ENCODE results near the gene CELA1.

The CELA1 gene

GRCh38 chr12:51346581-51346980 is at the start of gene CELA1:
TSS of gene CELA1 (minus strand) at chr12:51346679. CDS start at chr12:51346638, 41 bp downstream.
- no peak for DNase-seq (ENCODE audit: low spot score)

GRCh38 chr12:51395283-51396230 is 49.1 kb upstream of the CELA1 start:
- no peak for DNase-seq (ENCODE audit: low spot score)

- DNase-seq (ENCODE audit: low spot score): peak; percentile 71
Observed at GRCh38 chr12:51393676-51394545, 47.4 kb upstream of the CELA1 start.

- no peak for DNase-seq (ENCODE audit: low spot score)
Observed at GRCh38 chr12:51392556-51393237, 46.2 kb upstream of the CELA1 start.

DNA sequence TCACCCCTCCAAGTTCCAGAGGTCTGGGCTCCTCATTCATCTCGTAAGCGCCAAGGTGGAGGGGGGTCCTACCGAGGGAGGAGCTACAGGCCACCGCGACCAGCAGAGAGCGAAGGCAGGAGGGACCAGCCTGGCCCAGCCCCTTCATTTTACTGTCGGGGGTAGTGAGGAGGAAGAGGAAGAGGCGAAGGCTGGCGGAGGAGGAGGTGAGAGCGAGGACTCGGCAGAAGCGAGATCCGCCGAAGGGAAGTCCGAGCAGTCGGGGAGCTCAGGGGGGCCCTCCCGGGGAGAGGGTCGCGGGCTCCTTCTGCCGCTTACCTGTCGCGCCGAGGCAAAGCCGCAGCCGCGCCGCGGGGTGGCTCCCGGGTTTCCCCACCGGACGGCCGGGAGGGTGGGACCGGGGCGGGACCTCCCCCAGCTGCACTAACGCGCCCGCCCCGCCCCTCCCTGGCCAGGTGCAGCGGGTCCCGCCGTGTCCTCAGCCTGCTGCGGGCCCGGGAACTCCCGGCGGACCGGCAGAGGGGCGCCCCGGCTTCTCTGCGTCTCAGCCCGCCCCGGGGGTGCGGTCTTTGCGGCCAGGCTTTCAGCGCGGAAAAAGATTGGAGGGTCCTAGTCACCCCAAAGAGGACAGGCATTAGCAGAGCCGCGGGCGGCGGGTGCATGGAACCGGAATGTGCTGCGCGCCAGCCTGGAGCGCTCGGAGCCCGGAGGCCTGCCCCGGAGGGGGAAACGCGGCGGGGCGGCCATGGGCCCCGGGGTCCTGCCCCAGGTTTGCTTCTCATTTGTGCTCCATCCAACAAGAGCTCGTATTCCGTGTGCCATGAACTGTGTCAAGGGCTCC is 45.0 kb upstream of the CELA1 start, which contains the start of gene GALNT6:
TSS of gene GALNT6 (minus strand) at position 124 of the 841 bp plus-strand sequence. CDS start 11,625 bp downstream, outside the sequence.
- peak; percentile 63 for DNase-seq (ENCODE audit: low spot score)

DNA sequence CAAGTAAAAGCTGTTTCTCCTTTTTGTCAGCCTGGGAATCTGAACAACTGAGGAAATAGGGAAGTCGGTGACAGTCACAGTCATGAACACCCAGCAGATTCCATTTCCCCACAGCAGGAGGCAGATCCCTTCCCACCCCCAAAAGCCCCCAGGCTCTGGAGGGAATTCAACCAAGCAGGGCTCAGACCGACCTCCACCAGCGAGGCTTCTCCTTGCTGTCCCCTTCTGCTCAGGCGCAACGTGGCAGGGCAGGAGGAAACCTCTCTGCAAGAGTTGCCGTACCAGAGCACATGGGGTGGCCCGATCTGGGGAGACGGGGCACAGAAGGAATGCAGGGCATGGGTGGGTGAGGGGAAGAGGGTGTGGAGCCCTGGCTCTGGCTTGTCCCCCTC is 44.4 kb upstream of the CELA1 start:
- no peak for DNase-seq (ENCODE audit: low spot score)

- no peak for DNase-seq (ENCODE audit: low spot score)
Observed at GRCh38 chr12:51390457-51390856, 44.0 kb upstream of the CELA1 start.

GRCh38 chr12:51389302-51389999 is 43.0 kb upstream of the CELA1 start:
- DNase-seq (ENCODE audit: low spot score): no peak

- no peak for DNase-seq (ENCODE audit: low spot score)
Observed at GRCh38 chr12:51388846-51389245, 42.4 kb upstream of the CELA1 start.

- no peak for DNase-seq (ENCODE audit: low spot score)
Observed at GRCh38 chr12:51388069-51388799, 41.8 kb upstream of the CELA1 start.

GRCh38 chr12:51386351-51386750 is 39.9 kb upstream of the CELA1 start:
- DNase-seq (ENCODE audit: low spot score): no peak

DNA sequence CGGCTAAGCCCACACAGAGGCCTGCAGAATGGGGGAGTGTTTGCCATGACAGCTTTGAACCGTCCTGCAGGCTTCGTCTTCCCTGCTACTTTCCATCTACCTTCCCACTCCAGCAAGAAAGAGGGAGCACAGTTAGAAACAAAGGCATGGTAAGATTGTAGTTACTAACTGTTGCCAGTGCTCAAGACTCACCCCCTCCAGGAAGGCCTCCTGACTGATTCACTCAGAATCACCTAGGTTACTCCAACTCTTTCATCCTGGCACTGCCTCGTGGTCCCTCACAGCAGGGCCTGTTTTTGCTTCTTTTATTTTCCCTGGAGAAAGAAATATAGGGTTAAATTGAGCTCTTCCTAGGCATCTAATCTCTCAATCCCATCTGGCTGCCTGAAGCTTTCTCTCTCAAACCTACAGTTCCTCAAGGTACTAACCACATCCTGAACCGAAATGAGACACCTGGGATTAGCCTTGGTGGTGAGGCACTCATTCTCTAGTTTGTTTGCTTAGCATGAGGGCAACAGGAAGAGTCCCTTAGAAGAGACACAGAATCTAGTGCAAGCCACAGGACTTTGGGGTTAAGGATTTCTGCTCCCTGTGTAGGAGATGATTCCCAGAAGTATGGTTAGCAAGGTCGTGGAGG is 36.9 kb upstream of the CELA1 start:
- DNase-seq (ENCODE audit: low spot score): no peak

DNA sequence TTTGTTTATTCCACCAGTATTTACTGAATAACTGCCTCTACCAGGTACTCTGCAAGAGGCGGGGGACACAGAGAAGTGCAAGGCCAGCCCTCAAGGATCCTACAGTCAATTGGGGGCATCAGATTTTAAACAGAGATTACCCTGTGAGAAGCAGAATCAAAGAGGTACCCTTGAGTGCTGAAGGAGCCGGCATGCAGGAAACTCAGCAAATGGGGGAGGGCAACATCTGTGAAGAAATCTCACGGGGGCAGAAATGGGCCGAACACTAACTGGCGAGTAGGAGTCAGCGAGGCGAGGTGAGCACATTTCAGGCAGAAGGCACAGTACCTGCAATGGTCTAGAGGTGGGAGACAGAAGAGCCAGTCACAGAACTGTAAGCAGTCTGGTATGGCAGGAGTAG is 35.7 kb upstream of the CELA1 start:
- DNase-seq (ENCODE audit: low spot score): no peak

DNA sequence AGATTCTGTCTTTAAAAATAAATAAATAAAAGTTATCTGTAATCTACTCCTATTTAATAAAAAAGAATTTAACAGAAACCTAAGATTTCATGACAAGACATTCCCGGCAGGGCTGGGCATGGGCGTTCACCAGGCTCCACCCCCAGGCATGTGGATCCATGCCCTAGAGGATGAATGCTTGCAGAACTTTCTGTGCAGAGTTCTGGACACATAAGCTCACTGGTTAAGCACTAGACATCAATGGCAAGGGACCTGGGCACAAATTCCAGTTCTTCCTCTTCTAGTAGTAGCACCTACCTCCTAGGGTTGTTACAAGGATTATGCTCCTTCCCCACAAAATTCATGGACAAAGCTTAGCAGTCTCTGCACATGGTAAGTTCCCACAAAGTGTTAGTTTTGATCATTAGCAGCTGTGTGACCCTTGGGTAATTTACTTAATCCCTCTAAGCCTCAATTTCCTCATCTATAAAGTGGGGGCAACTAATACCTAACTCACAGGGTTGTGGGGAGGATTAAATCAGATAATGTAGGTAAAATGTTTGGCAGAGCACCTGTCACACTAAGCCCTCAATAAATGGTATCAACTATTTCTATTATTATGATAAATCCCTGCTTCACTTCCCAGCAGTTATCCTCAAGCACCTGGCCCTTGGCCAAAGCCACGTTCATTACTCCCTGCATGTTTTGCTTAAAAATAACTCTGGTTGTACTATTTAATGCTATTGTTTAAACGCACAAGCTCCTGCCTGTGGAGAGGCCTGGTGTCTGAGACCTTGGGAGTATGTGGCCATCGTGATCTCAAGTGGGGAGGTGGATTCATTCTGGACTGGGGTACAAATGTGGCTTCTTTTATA is 35.0 kb upstream of the CELA1 start:
- no peak for DNase-seq (ENCODE audit: low spot score)

DNA sequence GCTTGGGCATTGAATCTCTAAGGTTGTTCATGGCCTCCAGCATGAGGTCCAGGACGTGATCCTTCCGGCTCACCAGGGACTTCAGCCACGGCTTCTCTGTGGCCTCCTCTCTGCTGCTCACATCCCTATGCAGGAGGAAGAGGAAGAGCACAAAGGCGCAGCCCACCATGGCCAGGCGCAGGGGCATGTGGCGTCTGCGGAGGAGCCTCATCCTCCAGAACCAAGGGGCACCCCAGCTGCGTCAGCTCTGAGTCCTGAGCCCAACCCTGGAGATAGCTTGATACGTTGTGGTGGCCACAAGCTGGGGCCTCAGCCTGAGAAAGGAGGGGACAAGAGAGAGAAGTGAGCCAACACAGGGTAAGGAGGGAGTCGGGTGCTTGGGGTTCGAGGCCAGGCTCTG is 33.1 kb upstream of the CELA1 start:
- no peak for DNase-seq (ENCODE audit: low spot score)

DNA sequence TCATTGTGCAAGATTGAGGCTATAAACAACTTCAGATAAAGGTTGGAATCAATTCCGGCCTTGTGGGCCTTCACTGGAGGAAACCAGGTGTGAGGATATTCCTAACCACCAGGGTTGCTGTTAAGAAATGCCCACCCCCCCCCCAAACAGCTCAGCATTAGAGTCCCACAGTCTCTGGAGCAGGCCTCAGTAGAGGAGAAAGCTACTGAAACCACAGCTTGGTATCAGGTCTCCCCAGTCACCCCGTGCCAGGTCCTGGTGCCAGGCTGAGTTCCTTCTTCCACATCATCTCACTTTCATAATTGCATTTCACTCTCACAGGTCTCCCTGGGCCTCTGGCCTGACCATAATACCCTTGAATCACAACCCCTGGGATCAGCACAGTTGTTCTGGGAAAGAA is 32.3 kb upstream of the CELA1 start:
- no peak for DNase-seq (ENCODE audit: low spot score)

DNA sequence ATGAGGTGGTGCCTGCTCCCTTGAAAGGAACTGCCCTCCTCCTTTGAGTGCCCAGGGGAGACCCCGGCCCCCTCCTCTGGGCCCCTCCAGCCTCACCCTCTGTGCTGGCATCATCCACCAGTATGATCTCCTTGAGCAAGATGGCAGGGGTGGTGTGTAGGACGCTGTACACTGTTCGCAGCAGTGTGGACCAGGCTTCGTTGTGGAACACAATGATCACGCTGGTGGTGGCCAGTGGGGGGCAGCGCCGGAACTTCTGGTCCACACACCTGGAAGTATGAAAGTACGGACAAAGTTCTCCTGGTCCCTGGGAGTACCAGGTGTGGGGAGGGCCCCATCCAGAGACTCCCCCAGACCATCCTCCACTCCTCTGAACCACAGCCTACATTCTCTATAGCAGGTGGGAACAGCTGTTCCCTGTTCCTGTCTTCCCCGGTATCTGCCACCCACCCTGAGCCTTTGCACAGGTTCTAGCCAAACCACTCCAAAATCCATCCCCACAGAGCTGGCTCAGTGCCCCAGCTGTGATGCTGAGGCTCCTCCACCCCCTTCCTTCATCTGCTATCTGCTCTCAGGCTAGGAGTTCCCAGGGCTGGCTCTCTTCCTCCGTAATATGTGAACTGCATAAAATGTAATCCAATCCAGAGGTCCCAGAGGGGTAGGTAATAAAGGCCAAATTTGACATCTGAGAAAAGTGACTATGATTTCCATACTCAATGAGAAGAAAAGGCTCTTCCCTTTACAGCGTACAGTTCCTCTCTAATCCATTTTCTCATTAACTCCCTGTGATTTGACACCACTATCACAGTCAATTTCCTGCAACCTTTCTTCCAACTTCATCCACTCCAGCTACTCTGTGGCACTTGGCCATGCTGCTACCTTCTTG is 30.9 kb upstream of the CELA1 start:
- no peak for DNase-seq (ENCODE audit: low spot score)

Data from CD4-positive, alpha-beta T cell treated with Interleukin-6 at 100 ng/mL for 8 hours (primary cell).